ENCODE measurements around the gene FAM114A1. TPM values are rescaled to one million over a fixed set of nuclear protein-coding genes. Genes with fewer than 3 reads are reported as not detected.
"Not testable (repeated sequence)": the region's sequence is repeated elsewhere in the genome, so short reads cannot be mapped to it uniquely, and the experiment has no call there.

The FAM114A1 gene
- total RNA-seq, 1 donor from 2014 or later = 11.3 TPM

GRCh38 chr4:38909015-38909414, 41.4 kb downstream of the FAM114A1 start:
- DNase-seq (ENCODE audit: low read depth, low spot score) = no peak
- Mint-ChIP-seq H3K27ac (ENCODE audit: unreplicated experiment) (no peak overlapping the region), H3K4me3 (no peak overlapping the region), H3K4me1 (peaks cover 1% of the 10 kb centered on the region), H3K27me3 (ENCODE audit: low read depth) (no peaks in the 10 kb centered on the region), H3K36me3 (ENCODE audit: low read depth) (no peaks in the 10 kb centered on the region), H3K9me3 (no peaks in the 10 kb centered on the region)
- no peak for TF ChIP-seq CTCF (conservative IDR thresholded peaks at IDR 0.05)

- no peak overlapping the region for H3K4me3 Mint-ChIP-seq
- H3K4me1 Mint-ChIP-seq = no peaks in the 10 kb centered on the region
- no peaks in the 10 kb centered on the region for H3K27me3 Mint-ChIP-seq (ENCODE audit: low read depth)
- H3K9me3 Mint-ChIP-seq = peaks cover 3% of the 10 kb centered on the region
- DNase-seq (ENCODE audit: low read depth, low spot score) = no peak
- no peak for TF ChIP-seq CTCF (conservative IDR thresholded peaks at IDR 0.05)
- H3K27ac Mint-ChIP-seq (ENCODE audit: unreplicated experiment) = no peak overlapping the region
- H3K36me3 Mint-ChIP-seq (ENCODE audit: low read depth) = peaks cover 5% of the 10 kb centered on the region
Measured at GRCh38 chr4:38911257-38911656, 43.7 kb downstream of the FAM114A1 start.

- Mint-ChIP-seq H3K4me3 (no peak overlapping the region), H3K27me3 (ENCODE audit: low read depth) (no peaks in the 10 kb centered on the region), H3K36me3 (ENCODE audit: low read depth) (peaks cover 6% of the 10 kb centered on the region), H3K27ac (ENCODE audit: unreplicated experiment) (peak overlapping the region; percentile 91), H3K4me1 (no peaks in the 10 kb centered on the region), H3K9me3 (peaks cover 4% of the 10 kb centered on the region)
- no peak for DNase-seq (ENCODE audit: low read depth, low spot score)
- TF ChIP-seq CTCF (conservative IDR thresholded peaks at IDR 0.05) = no peak
Measured at GRCh38 chr4:38914854-38915253, 47.2 kb downstream of the FAM114A1 start.

GRCh38 chr4:38916267-38916666, 48.7 kb downstream of the FAM114A1 start:
- H3K27me3 Mint-ChIP-seq (ENCODE audit: low read depth) = not testable (repeated sequence)

GRCh38 chr4:38917481-38918025, 49.9 kb downstream of the FAM114A1 start:
- Mint-ChIP-seq H3K4me3 (no peak overlapping the region), H3K9me3 (peaks cover 4% of the 10 kb centered on the region), H3K4me1 (no peaks in the 10 kb centered on the region)

More at GRCh38 chr4:38916267-38916666, 48.7 kb downstream of the FAM114A1 start:
- not testable (repeated sequence) for H3K4me1 Mint-ChIP-seq; H3K36me3 Mint-ChIP-seq (ENCODE audit: low read depth); H3K9me3 Mint-ChIP-seq; DNase-seq (ENCODE audit: low read depth, low spot score); H3K27ac Mint-ChIP-seq (ENCODE audit: unreplicated experiment); H3K4me3 Mint-ChIP-seq

More at GRCh38 chr4:38917481-38918025, 49.9 kb downstream of the FAM114A1 start:
- peaks cover 6% of the 10 kb centered on the region for H3K36me3 Mint-ChIP-seq (ENCODE audit: low read depth)
- no peak overlapping the region for H3K27ac Mint-ChIP-seq (ENCODE audit: unreplicated experiment)
- DNase-seq (ENCODE audit: low read depth, low spot score) = no peak
- TF ChIP-seq CTCF (conservative IDR thresholded peaks at IDR 0.05) = no peak
- H3K27me3 Mint-ChIP-seq (ENCODE audit: low read depth) = no peaks in the 10 kb centered on the region
